Measurements from ENCODE around the gene ZBTB8OS.
A peak's percentile ranks its signal among the peaks of the same experiment; 100 is the strongest.

ZBTB8OS gene

DNA sequence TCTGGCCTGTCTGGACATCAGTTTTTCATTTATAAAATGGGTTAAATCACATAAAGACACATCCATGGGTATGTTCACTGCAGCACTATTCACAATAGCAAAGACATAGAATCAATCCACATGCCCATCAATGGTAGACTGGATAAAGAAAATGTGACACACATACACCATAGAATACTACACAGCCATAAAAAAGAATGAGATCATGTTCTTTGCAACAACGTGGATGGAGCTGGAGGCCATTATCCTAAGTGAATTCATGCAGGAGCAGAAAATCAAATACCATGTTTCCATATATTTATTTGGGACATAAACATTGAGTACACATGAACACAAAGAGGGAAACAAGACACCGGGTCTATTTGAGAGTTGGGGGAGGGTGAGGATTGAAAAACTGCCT is 28.1 kb downstream of the ZBTB8OS start:
- TF ChIP-seq SIN3A (IDR thresholded peaks at IDR 0.05; ENCODE audit: borderline replicate concordance, insufficient read depth, low read length) (no peak), TAF1 (IDR thresholded peaks at IDR 0.05; ENCODE audit: borderline replicate concordance, insufficient read depth, low read length) (no peak), FOXP2 (optimal IDR thresholded peaks at IDR 0.05; ENCODE audit: borderline replicate concordance, extremely low read depth, extremely low read length, insufficient read depth) (no peak), POLR2AphosphoS5 (IDR thresholded peaks at IDR 0.05; ENCODE audit: low read depth, low read length) (no peak)
- TF ChIP-seq, protein P1, sequence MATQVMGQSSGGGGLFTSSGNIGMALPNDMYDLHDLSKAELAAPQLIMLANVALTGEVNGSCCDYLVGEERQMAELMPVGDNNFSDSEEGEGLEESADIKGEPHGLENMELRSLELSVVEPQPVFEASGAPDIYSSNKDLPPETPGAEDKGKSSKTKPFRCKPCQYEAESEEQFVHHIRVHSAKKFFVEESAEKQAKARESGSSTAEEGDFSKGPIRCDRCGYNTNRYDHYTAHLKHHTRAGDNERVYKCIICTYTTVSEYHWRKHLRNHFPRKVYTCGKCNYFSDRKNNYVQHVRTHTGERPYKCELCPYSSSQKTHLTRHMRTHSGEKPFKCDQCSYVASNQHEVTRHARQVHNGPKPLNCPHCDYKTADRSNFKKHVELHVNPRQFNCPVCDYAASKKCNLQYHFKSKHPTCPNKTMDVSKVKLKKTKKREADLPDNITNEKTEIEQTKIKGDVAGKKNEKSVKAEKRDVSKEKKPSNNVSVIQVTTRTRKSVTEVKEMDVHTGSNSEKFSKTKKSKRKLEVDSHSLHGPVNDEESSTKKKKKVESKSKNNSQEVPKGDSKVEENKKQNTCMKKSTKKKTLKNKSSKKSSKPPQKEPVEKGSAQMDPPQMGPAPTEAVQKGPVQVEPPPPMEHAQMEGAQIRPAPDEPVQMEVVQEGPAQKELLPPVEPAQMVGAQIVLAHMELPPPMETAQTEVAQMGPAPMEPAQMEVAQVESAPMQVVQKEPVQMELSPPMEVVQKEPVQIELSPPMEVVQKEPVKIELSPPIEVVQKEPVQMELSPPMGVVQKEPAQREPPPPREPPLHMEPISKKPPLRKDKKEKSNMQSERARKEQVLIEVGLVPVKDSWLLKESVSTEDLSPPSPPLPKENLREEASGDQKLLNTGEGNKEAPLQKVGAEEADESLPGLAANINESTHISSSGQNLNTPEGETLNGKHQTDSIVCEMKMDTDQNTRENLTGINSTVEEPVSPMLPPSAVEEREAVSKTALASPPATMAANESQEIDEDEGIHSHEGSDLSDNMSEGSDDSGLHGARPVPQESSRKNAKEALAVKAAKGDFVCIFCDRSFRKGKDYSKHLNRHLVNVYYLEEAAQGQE (IDR thresholded peaks at IDR 0.05; ENCODE audit: insufficient read depth in 1 of 2, low read depth in 2 of 2, low read length in 2 of 2): no peak

DNA sequence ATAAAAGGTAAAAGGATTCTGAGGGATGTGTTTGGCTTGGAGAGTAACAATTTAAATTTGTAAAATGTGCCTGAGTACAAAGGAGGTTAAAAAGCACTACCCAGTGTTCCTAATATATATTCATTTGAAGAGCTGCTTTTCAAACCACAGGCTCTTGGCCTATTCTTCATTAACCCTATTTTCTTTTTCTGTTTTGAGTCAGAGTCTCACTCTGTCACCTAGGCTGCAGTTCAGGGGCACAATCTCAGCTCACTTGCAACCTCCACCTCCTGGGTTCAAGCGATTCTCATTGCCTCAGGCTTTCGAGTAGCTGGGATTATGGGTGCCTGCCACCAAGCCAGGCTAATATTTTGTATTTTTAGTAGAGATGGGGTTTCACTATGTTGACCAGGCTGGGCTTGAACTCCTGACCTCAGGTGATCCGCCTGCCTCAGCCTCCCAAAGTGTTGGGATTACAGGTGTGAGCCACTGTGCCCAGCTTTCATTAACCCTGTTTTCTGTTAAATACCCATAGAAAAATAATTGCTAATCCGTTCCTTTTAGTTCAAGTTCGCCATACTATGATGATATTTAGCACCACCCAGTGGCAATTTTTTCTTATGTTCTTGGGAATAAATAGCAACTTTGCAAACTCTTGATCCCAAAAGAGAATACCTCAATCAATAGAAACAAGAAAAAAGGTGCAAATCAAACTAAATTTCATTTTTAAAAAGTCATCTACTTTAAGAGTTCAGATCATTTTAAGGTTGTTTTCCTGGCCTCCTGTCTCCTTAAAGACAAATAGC is 30.5 kb downstream of the ZBTB8OS start:
- TF ChIP-seq, protein P1 (IDR thresholded peaks at IDR 0.05; ENCODE audit: insufficient read depth in 1 of 2, low read depth in 2 of 2, low read length in 2 of 2): no peak

GRCh38 chr1:32618673-32619221 is 31.6 kb downstream of the ZBTB8OS start:
- TF ChIP-seq POLR2AphosphoS5 (IDR thresholded peaks at IDR 0.05; ENCODE audit: low read depth, low read length) (peak; percentile 57; the same call in 1 of the 2 replicates), SIN3A (IDR thresholded peaks at IDR 0.05; ENCODE audit: borderline replicate concordance, insufficient read depth, low read length) (no peak), FOXP2 (optimal IDR thresholded peaks at IDR 0.05; ENCODE audit: borderline replicate concordance, extremely low read depth, extremely low read length, insufficient read depth) (no peak), TAF1 (IDR thresholded peaks at IDR 0.05; ENCODE audit: borderline replicate concordance, insufficient read depth, low read length) (no peak)
- TF ChIP-seq, protein P1 (IDR thresholded peaks at IDR 0.05; ENCODE audit: insufficient read depth in 1 of 2, low read depth in 2 of 2, low read length in 2 of 2): no peak

- no peak for TF ChIP-seq TAF1 (IDR thresholded peaks at IDR 0.05; ENCODE audit: borderline replicate concordance, insufficient read depth, low read length)
- no peak for TF ChIP-seq SIN3A (IDR thresholded peaks at IDR 0.05; ENCODE audit: borderline replicate concordance, insufficient read depth, low read length)
- TF ChIP-seq, protein P1 (IDR thresholded peaks at IDR 0.05; ENCODE audit: insufficient read depth in 1 of 2, low read depth in 2 of 2, low read length in 2 of 2): no peak
- TF ChIP-seq POLR2AphosphoS5 (IDR thresholded peaks at IDR 0.05; ENCODE audit: low read depth, low read length): no peak
- TF ChIP-seq FOXP2 (optimal IDR thresholded peaks at IDR 0.05; ENCODE audit: borderline replicate concordance, extremely low read depth, extremely low read length, insufficient read depth): no peak
Observed at GRCh38 chr1:32613472-32613871, 36.9 kb downstream of the ZBTB8OS start.
